Vagina (tissue), 2 donors: ENCODE measurements around the gene GIPC3. TPM values are rescaled to one million over a fixed set of nuclear protein-coding genes. Genes with fewer than 3 reads are reported as not detected.
"Not testable (repeated sequence)": the region's sequence is repeated elsewhere in the genome, so short reads cannot be mapped to it uniquely, and the experiment has no call there.

Experiments
- DNase-seq, 2 donors: peaks; one replicate each; pipeline ENCODE4 v3.0.0-alpha.2; 2017; ENCODE audit errors: extremely low spot score in 2 of 2
- H3K27ac ChIP-seq: fragments of 200-600 bp; sonication (generic); one replicate; pipeline ENCODE4 v1.5.1; 2019
- H3K27me3 ChIP-seq: fragments of 200-600 bp; sonication (generic); one replicate; pipeline ENCODE4 v1.5.1; 2019
- H3K36me3 ChIP-seq, 2 donors: fragments of 200-600 bp; sonication (generic); one replicate each; pipeline ENCODE4 v1.5.1; 2017 to 2019
- H3K4me1 ChIP-seq: fragments of 200-600 bp; sonication (generic); one replicate; pipeline ENCODE4 v1.5.1; 2019
- H3K4me3 ChIP-seq, 2 donors: fragments of 200-600 bp; sonication (generic); 1 replicate in 1 of 2; 2 replicates in 1 of 2; pipeline ENCODE4 v1.5.1; 2016 to 2019
- H3K9me3 ChIP-seq: fragments of 200-600 bp; sonication (generic); one replicate; pipeline ENCODE4 v1.5.1; 2019
- CTCF ChIP-seq, 3 experiments: fragments of 450-650 bp in 2 of 3; fragments of 200-600 bp in 1 of 3; sonication (generic) in 1 of 3; IDR thresholded peaks; one replicate each; pipeline ENCODE4 v1.5.1; 2017 to 2019; ENCODE audit warnings: antibody characterized with exemption in 3 of 3, mild to moderate bottlenecking in 2 of 3, moderate library complexity in 2 of 3
- POLR2A ChIP-seq, 2 donors: fragments of 450-650 bp; IDR thresholded peaks; one replicate each; pipeline ENCODE4 v1.6.1; 2017; ENCODE audit warnings: antibody characterized with exemption in 2 of 2, mild to moderate bottlenecking in 2 of 2, moderate library complexity in 2 of 2
- POLR2AphosphoS5 ChIP-seq, 2 donors: sonication (generic); formaldehyde crosslinking; IDR thresholded peaks; one replicate each; pipeline ENCODE4 v1.9.0; 2017; ENCODE audit warnings: antibody characterized with exemption in 2 of 2, mild to moderate bottlenecking in 2 of 2, low read depth in 1 of 2; ENCODE audit not compliant: insufficient read depth in 1 of 2
- intact Hi-C: fragments of 100-400 bp; cut with DNase I; formaldehyde crosslinking; loops from one replicate; pipeline ENCODE4 v1.15.1; 2023
- total RNA-seq: library from RNA; depleted of rRNA; stranded (reverse); fragments of >200 nt; gene quantifications from one replicate; pipeline ENCODE4 v1.2.3, GENCODE V29; 2016

GIPC3 gene
- total RNA-seq, 1 donor from 2014 or later: 0.25 TPM

GRCh38 chr19:3580156-3580934 is 4.9 kb upstream of the GIPC3 start:
- Histone ChIP-seq H3K27me3 (no peaks in the 10 kb centered on the region), H3K4me3 (no peak overlapping the region), H3K4me1 (peaks cover 13% of the 10 kb centered on the region), H3K36me3 (no peaks in the 10 kb centered on the region), H3K9me3 (no peaks in the 10 kb centered on the region), H3K27ac (peak overlapping the region; percentile 15)
- intact Hi-C loops: no loop called here
- no peak for DNase-seq
- TF ChIP-seq POLR2A (IDR thresholded peaks at IDR 0.05) (no peak), POLR2AphosphoS5 (IDR thresholded peaks at IDR 0.05; ENCODE audit: insufficient read depth in 1 of 2, low read depth in 1 of 2) (no peak), CTCF (IDR thresholded peaks at IDR 0.05) (no peak)

- H3K9me3 ChIP-seq, H3K4me3 ChIP-seq, H3K36me3 ChIP-seq, H3K27me3 ChIP-seq, DNase-seq, H3K27ac ChIP-seq, intact Hi-C loops: not testable (repeated sequence)
- peaks cover 14% of the 10 kb centered on the region for H3K4me1 ChIP-seq
Measured at GRCh38 chr19:3581792-3582191, 3.5 kb upstream of the GIPC3 start.

GRCh38 chr19:3584036-3584802 is 1.1 kb upstream of the GIPC3 start:
- H3K27me3 ChIP-seq, H3K27ac ChIP-seq, H3K36me3 ChIP-seq, DNase-seq, intact Hi-C loops, H3K4me3 ChIP-seq, H3K9me3 ChIP-seq: not testable (repeated sequence)
- H3K4me1 ChIP-seq: peaks cover 14% of the 10 kb centered on the region

GRCh38 chr19:3586127-3586626 is 899 bp downstream of the GIPC3 start:
- Histone ChIP-seq H3K9me3 (no peaks in the 10 kb centered on the region), H3K4me3 (peak overlapping the region; percentile 31 to 50), H3K27me3 (no peaks in the 10 kb centered on the region), H3K4me1 (peaks cover 14% of the 10 kb centered on the region), H3K27ac (no peak overlapping the region), H3K36me3 (no peaks in the 10 kb centered on the region)
- intact Hi-C loops: loop anchor here (2.0 kb wide), 1 partner anchor 33 kb away; no protein-coding TSS in a partner anchor
- no peak for TF ChIP-seq POLR2A (IDR thresholded peaks at IDR 0.05)
- peak in 1 of 3 experiments; percentile 19 for TF ChIP-seq CTCF (IDR thresholded peaks at IDR 0.05)
- no peak for TF ChIP-seq POLR2AphosphoS5 (IDR thresholded peaks at IDR 0.05; ENCODE audit: insufficient read depth in 1 of 2, low read depth in 1 of 2)
- no peak for DNase-seq

- Histone ChIP-seq H3K4me3 (no peak overlapping the region), H3K36me3 (no peaks in the 10 kb centered on the region), H3K27ac (no peak overlapping the region), H3K27me3 (no peaks in the 10 kb centered on the region), H3K4me1 (peaks cover 14% of the 10 kb centered on the region), H3K9me3 (no peaks in the 10 kb centered on the region)
- DNase-seq: no peak
- TF ChIP-seq CTCF (IDR thresholded peaks at IDR 0.05): no peak
- no peak for TF ChIP-seq POLR2A (IDR thresholded peaks at IDR 0.05)
- TF ChIP-seq POLR2AphosphoS5 (IDR thresholded peaks at IDR 0.05; ENCODE audit: insufficient read depth in 1 of 2, low read depth in 1 of 2): no peak
- intact Hi-C loops: loop anchor here (2.0 kb wide), 1 partner anchor 32 kb away; no protein-coding TSS in a partner anchor
Measured at GRCh38 chr19:3586707-3587346, 1.5 kb downstream of the GIPC3 start.
